Measurements from ENCODE around the gene ISYNA1. TPM values are rescaled to one million over a fixed set of nuclear protein-coding genes. Genes with fewer than 3 reads are reported as not detected.

ISYNA1 gene
- total RNA-seq, 4 donors from 2014 or later = 15.8 to 38.9 (median 26.2) TPM

- Histone ChIP-seq H3K4me3 (no peak overlapping the region), H3K9me3 (no peaks in the 10 kb centered on the region), H3K27ac (replicated peaks in 1 of 4) (peak overlapping the region; percentile 0 to 88 (median 86)), H3K36me3 (peaks cover 0 to 5% (median 4%) of the 10 kb centered on the region in 4 donors), H3K4me1 (peaks cover 58 to 98% (median 95%) of the 10 kb centered on the region in 4 donors), H3K27me3 (no peaks in the 10 kb centered on the region)
- WGBS = 73% methylated on average over 24 of the region's 24 CpGs
- TF ChIP-seq, protein P1, sequence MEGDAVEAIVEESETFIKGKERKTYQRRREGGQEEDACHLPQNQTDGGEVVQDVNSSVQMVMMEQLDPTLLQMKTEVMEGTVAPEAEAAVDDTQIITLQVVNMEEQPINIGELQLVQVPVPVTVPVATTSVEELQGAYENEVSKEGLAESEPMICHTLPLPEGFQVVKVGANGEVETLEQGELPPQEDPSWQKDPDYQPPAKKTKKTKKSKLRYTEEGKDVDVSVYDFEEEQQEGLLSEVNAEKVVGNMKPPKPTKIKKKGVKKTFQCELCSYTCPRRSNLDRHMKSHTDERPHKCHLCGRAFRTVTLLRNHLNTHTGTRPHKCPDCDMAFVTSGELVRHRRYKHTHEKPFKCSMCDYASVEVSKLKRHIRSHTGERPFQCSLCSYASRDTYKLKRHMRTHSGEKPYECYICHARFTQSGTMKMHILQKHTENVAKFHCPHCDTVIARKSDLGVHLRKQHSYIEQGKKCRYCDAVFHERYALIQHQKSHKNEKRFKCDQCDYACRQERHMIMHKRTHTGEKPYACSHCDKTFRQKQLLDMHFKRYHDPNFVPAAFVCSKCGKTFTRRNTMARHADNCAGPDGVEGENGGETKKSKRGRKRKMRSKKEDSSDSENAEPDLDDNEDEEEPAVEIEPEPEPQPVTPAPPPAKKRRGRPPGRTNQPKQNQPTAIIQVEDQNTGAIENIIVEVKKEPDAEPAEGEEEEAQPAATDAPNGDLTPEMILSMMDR (IDR thresholded peaks at IDR 0.05) = peak in 1 of 3 experiments; percentile 3
- TF ChIP-seq EP300 (IDR thresholded peaks at IDR 0.05) (no peak), POLR2AphosphoS5 (IDR thresholded peaks at IDR 0.05) (no peak), POLR2A (IDR thresholded peaks at IDR 0.05; ENCODE audit: low read depth) (no peak)
- intact Hi-C loops (cut with DNase I) = loop anchor here (5.0 kb wide), 1 partner anchor 45 kb away; the partner anchor contains the start of gene ELL
- no peak for DNase-seq (ENCODE audit: extremely low spot score)
Measured at GRCh38 chr19:18477042-18477779, 39.3 kb upstream of the ISYNA1 start.

- DNase-seq (ENCODE audit: extremely low spot score) = no peak
- intact Hi-C loops (cut with DNase I) = loop anchor here (5.0 kb wide), 1 partner anchor 46 kb away; the partner anchor contains the start of gene ELL
- no peaks in the 10 kb centered on the region for H3K9me3 ChIP-seq
- peaks cover 0 to 11% (median 10%) of the 10 kb centered on the region in 4 donors for H3K36me3 ChIP-seq
- WGBS = 71% methylated on average over 13 of the region's 14 CpGs
- H3K27ac ChIP-seq (replicated peaks in 1 of 4) = peak overlapping the region in 2 of 4 donors; percentile 87 to 88
- no peaks in the 10 kb centered on the region for H3K27me3 ChIP-seq
- TF ChIP-seq POLR2A (IDR thresholded peaks at IDR 0.05; ENCODE audit: low read depth) (no peak), EP300 (IDR thresholded peaks at IDR 0.05) (no peak), POLR2AphosphoS5 (IDR thresholded peaks at IDR 0.05) (no peak)
- TF ChIP-seq, protein P1 (IDR thresholded peaks at IDR 0.05) = no peak
- H3K4me1 ChIP-seq = peaks cover 58 to 98% (median 91%) of the 10 kb centered on the region in 4 donors
- H3K4me3 ChIP-seq = no peak overlapping the region
Measured at GRCh38 chr19:18476507-18477041, 38.6 kb upstream of the ISYNA1 start.

DNA sequence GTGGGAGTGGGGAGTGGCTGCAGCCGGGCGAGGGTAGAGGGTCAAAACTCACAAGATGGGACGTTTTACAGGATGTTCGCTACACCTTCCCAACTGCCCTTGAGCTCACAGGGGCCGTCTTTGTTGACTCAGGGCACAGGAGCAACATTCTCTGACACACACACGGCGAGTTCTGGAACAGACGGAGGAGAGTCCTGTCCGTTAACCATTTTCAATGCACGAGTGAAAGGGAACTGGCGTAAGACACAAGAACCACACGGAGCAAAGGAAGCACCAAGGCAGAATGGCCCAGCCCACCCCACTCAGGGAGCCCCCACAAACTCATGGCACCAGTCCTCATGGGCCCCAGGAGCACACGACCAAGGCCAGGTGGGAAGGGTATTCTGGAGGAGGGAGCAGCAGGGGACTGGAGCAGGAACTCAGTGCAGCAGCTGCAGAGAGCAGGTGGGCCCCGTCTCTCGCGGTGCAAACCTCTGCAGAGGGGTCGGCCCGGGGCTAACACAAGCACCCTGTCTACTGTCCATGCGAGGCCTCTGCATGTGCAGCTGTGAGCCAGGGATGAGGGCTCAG is 37.9 kb upstream of the ISYNA1 start:
- no peak overlapping the region for H3K4me3 ChIP-seq
- no peak for DNase-seq (ENCODE audit: extremely low spot score)
- H3K27ac ChIP-seq (replicated peaks in 1 of 4) = peak overlapping the region in 1 of 4 donors; percentile 88
- intact Hi-C loops (cut with DNase I) = loop anchor here (5.0 kb wide), 1 partner anchor 46 kb away; the partner anchor contains the start of gene ELL
- no peaks in the 10 kb centered on the region for H3K27me3 ChIP-seq
- WGBS = 80% methylated on average over 18 of the region's 19 CpGs
- peaks cover 56 to 94% (median 86%) of the 10 kb centered on the region in 4 donors for H3K4me1 ChIP-seq
- H3K9me3 ChIP-seq = no peaks in the 10 kb centered on the region
- no peak for TF ChIP-seq POLR2A (IDR thresholded peaks at IDR 0.05; ENCODE audit: low read depth)
- TF ChIP-seq POLR2AphosphoS5 (IDR thresholded peaks at IDR 0.05) = no peak
- H3K36me3 ChIP-seq = peaks cover 0 to 18% (median 16%) of the 10 kb centered on the region in 4 donors

GRCh38 chr19:18475004-18475453 is 37.1 kb upstream of the ISYNA1 start:
- Histone ChIP-seq H3K9me3 (no peaks in the 10 kb centered on the region), H3K4me1 (peaks cover 55 to 94% (median 86%) of the 10 kb centered on the region in 4 donors), H3K27me3 (no peaks in the 10 kb centered on the region), H3K27ac (replicated peaks in 1 of 4) (no peak overlapping the region), H3K4me3 (no peak overlapping the region), H3K36me3 (peaks cover 4 to 24% (median 20%) of the 10 kb centered on the region in 4 donors)
- no peak for DNase-seq (ENCODE audit: extremely low spot score)
- intact Hi-C loops (cut with DNase I) = loop anchor here (5.0 kb wide), 1 partner anchor 47 kb away; the partner anchor contains the start of gene ELL
- TF ChIP-seq EP300 (IDR thresholded peaks at IDR 0.05) (no peak), POLR2AphosphoS5 (IDR thresholded peaks at IDR 0.05) (no peak), POLR2A (IDR thresholded peaks at IDR 0.05; ENCODE audit: low read depth) (no peak)
- TF ChIP-seq, protein P1 (IDR thresholded peaks at IDR 0.05) = no peak
- WGBS = 75% methylated on average over 5 of the region's 5 CpGs

Data from esophagus muscularis mucosa (tissue), 4 donors.